Naive thymus-derived CD8-positive, alpha-beta T cell (primary cell): ENCODE results near the gene PAH. TPM values are rescaled to one million over a fixed set of nuclear protein-coding genes. Genes with fewer than 3 reads are reported as not detected.

ENCODE experiments used
- ATAC-seq, 2 donors: fragments of 150-1000 bp; cut with Tn5 transposase in 1 of 2; sonication (Bioruptor Pico), chemical (Tn5 transposase) in 1 of 2; 1 replicate in 1 of 2; 2 replicates in 1 of 2; pipeline ENCODE4 v1.10.0; 2021; ENCODE audit warnings: mild to moderate bottlenecking in 2 of 2, moderate library complexity in 2 of 2
- POLR2A ChIA-PET: fragments of 350-600 bp; sonication (Branson Sonifier 250); formaldehyde crosslinking; loops from one replicate; lab custom pipeline; 2021; ENCODE audit warnings: antibody characterized with exemption; lab: Charles Lee
- DNase-seq, 10 donors: peaks; one replicate each; pipeline versions ENCODE4 v3.0.0 to v3.0.0-alpha.2; 2020 to 2022
- H3K27ac Mint-ChIP-seq, 10 donors: one replicate each; pipeline ENCODE4 v1.8.0; 2020 to 2022; ENCODE audit warnings: mild to moderate bottlenecking in 10 of 10, mixed read lengths in 10 of 10, moderate library complexity in 4 of 10, inconsistent platforms in 1 of 10
- H3K27me3 Mint-ChIP-seq, 5 donors: one replicate each; pipeline ENCODE4 v1.8.0; 2021 to 2022; ENCODE audit warnings: mixed read lengths in 5 of 5
- H3K36me3 Mint-ChIP-seq, 3 donors: one replicate each; pipeline ENCODE4 v1.8.0; 2020 to 2022; ENCODE audit warnings: mixed read lengths in 3 of 3, mild to moderate bottlenecking in 2 of 3, inconsistent platforms in 1 of 3
- H3K4me1 Mint-ChIP-seq, 4 donors: one replicate each; pipeline ENCODE4 v1.8.0; 2021 to 2022; ENCODE audit warnings: mixed read lengths in 4 of 4
- H3K4me3 Mint-ChIP-seq, 10 donors: one replicate each; pipeline ENCODE4 v1.8.0; 2020 to 2022; ENCODE audit warnings: mild to moderate bottlenecking in 10 of 10, mixed read lengths in 10 of 10, moderate library complexity in 6 of 10, inconsistent platforms in 1 of 10
- H3K9me3 Mint-ChIP-seq, 9 donors: one replicate each; pipeline ENCODE4 v1.8.0; 2020 to 2022; ENCODE audit warnings: mixed read lengths in 9 of 9, mild to moderate bottlenecking in 3 of 9, inconsistent platforms in 1 of 9, moderate library complexity in 1 of 9
- polyA plus RNA-seq, 3 donors: library from polyadenylated mRNA; unstranded; fragments of 300-500 nt; fragmentation: Illumina TruSeq; gene quantifications; one replicate each; pipeline ENCODE4 v1.2.3, GENCODE V29; 2021
- total RNA-seq, 8 experiments: library from RNA in 2 of 8; stranded (reverse) in 2 of 8; gene quantifications; one replicate each; pipeline ENCODE4 v1.2.3 and lab custom pipeline; 2021 to 2026

The PAH gene
- total and polyA plus RNA-seq, 5 experiments from 2014 or later, result 0.25 TPM; not detected in 4

DNA sequence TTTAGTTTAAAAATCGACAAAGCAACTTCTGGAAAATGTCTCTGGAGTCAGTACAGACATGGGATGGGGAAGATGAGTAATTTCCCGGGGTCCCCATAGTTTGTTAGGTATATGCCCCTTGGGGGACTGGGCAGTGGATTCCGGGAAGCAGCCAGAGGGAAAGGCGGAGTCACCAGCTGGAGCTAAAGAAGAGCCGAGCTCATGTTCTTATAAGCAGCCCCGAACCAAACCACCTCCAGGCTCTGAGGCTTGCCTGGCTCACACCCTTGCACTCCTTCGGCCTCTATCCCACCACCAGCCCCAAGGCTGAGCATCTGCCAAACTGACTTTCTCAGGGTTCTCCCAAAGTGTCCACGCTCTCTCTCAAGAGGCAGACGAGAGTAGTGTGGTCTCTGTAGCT lies 117.8 kb downstream of the PAH start:
- Mint-ChIP-seq H3K27me3 (peaks cover 0 to 12% (median 7%) of the 10 kb centered on the region in 5 donors), H3K4me1 (no peaks in the 10 kb centered on the region), H3K36me3 (no peaks in the 10 kb centered on the region), H3K4me3 (no peak overlapping the region), H3K9me3 (peaks cover 0 to 6% (median 0%) of the 10 kb centered on the region in 9 donors), H3K27ac (no peak overlapping the region)
- DNase-seq (no peak), ATAC-seq (no peak)
- POLR2A ChIA-PET, result no interaction called here

DNA sequence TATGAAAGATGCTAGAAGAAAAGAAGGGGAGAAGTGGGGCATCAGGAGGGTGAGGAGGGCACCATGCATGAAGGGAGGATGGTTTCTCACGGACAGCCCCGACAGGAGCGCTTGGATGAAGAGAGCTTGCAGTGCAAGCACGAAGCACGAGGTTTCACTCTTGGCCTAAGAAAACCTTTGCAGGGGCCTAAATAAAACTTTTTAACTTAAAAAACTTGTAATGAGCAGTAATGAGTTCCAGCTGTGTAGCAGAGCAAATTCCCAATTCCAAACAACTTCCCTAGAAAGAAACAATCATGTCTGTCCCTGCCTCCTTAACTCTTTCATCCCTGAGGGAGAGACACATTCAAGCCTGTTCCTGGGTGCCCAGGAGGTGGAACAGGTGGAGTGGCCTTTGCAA lies 119.5 kb downstream of the PAH start:
- DNase-seq (no peak), ATAC-seq (no peak)
- Mint-ChIP-seq H3K9me3 (peaks cover 0 to 6% (median 0%) of the 10 kb centered on the region in 9 donors), H3K36me3 (no peaks in the 10 kb centered on the region), H3K4me3 (no peak overlapping the region), H3K4me1 (no peaks in the 10 kb centered on the region), H3K27me3 (peaks cover 0 to 27% (median 7%) of the 10 kb centered on the region in 5 donors), H3K27ac (no peak overlapping the region)
- POLR2A ChIA-PET, result no interaction called here

DNA sequence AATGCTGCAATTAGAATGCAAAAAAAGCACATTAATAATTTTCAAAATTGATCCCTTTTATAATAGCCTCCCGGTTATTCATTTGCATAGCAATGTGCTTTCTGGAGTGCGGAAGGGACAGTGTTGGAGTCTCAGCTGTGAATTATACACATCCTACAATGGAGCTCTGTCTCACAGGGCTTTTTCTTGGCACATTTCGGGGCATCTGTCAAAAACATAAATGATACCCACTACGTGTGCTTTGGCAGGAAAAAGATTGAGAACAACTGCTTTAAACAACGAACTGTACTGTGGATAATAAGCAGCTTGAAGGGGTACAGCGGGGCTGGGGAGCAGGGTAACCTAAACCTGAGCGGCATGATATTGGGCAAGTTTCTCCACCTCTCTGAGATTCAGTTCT lies 123.1 kb downstream of the PAH start:
- Mint-ChIP-seq H3K4me1 (no peaks in the 10 kb centered on the region), H3K36me3 (no peaks in the 10 kb centered on the region), H3K9me3 (peaks cover 0 to 4% (median 0%) of the 10 kb centered on the region in 9 donors), H3K27me3 (peaks cover 0 to 41% (median 13%) of the 10 kb centered on the region in 5 donors), H3K27ac (no peak overlapping the region), H3K4me3 (no peak overlapping the region)
- ATAC-seq (no peak), DNase-seq (no peak)
- POLR2A ChIA-PET, result no interaction called here

Other genes with a start within 250 kb of the PAH start
- not detected for gene ASCL1, start 40.4 kb upstream of the PAH start, total RNA-seq
- gene ASCL1, start 40.4 kb upstream of the PAH start, polyA plus RNA-seq, result not detected